NCI-H524 (cell line): ENCODE data around the gene PDZD2.
"Not testable (repeated sequence)": the region's sequence is repeated elsewhere in the genome, so short reads cannot be mapped to it uniquely, and the experiment has no call there.

Experiments used
- DNase-seq, 2 experiments: peaks; one replicate each; lab custom pipeline; 2025; lab: John Stamatoyannopoulos, UW

Gene PDZD2

DNA sequence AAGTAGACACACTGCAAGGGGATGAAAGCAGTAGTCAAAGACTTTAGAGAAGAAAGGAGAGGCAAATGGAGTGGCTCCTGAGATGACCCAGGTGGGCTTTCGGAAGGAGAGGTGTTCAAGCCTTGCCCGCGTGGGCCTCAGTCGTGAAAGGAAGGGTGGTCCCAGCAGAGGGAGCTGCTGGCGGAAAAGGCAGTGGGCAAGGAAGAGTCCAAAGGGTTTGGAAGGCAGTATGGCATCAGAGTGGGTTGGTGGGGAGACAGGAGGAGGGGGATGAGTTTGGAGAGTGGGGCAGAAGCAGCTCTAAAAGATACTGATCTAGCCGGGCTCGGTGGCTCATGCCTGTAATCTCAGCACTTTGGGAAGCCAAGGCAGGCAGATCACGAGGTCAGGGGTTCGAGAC, 369.8 kb downstream of the PDZD2 start:
- no peak for DNase-seq

DNA sequence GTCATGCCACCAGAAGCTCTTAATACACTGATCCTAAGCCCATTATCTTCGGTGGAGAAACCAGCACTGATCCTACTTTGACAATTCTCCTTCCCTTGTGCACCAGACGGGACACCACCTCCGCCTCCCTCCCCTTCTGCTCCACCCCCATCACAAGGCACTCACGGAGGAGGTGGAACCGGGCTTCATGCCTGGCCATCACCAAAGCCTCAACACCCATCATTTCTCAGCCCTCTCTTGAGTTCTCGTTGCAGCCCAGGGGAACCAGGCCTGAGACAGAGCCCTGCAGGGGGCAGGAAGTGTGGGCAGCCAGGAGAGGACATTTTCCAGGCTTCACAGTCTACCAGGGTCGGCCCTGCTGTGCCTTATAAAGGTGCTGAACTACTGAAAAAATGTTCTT, 374.7 kb downstream of the PDZD2 start:
- DNase-seq, result peak in 1 of 2 experiments; percentile 33

DNA sequence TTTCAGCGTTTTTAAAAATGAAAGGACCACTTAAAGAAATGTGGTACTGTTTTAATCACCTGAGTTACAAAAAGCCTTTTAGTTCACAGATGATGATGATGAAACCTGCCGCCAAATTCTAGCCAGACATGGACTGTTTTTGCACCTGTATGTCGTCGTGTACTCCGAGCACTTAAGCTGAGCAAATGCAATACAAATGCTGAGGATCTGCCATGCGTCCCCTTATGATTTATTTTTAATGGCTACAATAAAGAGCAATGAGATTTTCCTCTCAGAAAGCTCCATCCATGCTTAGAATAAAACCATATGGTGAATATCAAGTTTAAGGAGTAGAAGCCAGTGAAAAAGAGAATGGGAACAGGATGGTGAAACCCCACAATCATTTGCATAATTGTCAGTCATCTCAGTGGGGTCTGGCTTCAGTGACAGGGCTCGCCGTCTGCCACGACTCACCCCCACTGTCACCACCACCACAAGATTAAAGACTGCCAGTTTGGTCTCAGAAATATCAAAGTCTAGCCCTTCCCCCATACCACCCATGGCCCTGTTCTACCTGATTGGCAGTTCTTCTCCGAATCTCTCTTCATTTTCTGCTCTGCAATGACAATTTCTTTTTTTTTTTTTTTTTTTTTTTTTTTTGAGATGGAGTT, 375.3 kb downstream of the PDZD2 start:
- DNase-seq, result peak in 1 of 2 experiments; percentile 58

- DNase-seq, result not testable (repeated sequence)
Observed at GRCh38 chr5:32015262-32015661, 376.3 kb downstream of the PDZD2 start.

DNA sequence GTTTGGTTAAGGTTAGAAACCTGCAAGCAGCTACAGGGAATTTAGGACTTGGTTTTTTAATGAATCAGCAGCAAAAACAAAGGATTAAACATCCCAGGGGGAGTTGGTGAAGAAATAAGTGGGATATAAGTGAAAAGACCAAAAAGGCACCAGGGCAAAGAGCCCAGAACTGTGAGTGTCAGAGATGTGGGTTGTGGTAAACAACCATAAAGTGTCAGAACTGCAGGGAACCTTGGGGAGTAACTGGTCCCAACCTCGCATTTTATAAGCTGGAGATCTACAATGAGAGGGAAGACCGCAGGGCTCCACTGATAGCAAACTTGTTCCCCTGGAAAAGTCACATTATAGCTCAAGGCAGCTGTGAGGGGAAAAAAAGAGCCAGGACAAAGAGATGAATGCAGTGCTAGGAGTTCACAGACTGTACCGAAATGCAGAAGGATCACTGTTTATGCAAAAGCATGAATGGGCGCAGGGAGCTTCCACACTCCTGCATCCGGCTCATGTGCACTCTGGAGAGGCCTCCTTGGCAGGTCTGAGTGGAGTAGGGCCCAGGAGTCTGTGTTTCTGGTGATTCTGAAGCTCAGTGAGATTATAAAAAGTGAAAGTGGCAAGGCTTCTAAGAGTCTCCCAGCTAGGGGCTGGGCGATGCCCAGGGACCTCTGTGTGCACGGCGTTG, 378.9 kb downstream of the PDZD2 start:
- no peak for DNase-seq

GRCh38 chr5:32018476-32019436, 379.8 kb downstream of the PDZD2 start:
- DNase-seq, result no peak

GRCh38 chr5:32020271-32020670, 381.3 kb downstream of the PDZD2 start:
- DNase-seq, result no peak

DNA sequence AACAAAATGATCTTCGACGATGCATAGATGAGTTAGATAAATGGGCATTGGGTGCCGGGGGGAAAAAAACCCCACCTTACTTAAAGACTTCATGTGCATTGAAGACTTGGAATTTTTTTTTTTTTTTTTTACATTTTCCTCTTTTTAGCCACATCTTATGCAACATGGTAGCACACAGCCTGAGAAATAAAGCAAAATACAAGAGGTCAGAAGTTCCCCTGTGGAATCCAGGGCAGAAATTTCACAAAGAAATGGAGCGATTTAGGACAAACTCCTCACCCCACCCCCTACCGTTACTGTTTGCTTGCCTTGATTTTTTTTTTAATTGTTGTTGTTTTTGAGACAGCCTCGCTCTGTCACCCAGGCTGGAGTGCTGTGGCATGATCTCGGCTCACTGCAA, 382.0 kb downstream of the PDZD2 start:
- no peak for DNase-seq

GRCh38 chr5:32021771-32022170, 382.8 kb downstream of the PDZD2 start:
- DNase-seq, result no peak

DNA sequence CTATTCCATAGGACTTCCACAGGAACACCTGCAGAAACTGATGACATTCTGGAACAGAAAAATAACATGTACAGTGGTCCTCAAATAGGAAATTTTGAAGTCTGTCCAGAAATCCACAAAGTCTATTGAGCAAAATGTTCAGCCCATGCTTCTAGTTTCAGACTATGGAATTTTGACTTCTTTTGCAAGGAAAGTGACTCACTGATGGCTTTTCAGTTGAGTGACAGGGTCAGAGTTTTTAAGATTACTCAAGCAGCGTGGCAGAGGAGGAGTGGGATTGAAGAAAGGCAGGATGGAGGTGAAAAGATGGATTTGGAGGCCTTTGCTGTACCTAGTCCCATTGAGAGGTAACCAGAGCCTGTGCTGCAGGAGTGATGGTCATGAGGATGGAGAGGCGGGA, 383.7 kb downstream of the PDZD2 start:
- no peak for DNase-seq

GRCh38 chr5:32023816-32024215, 384.9 kb downstream of the PDZD2 start:
- DNase-seq, result no peak

GRCh38 chr5:32024751-32025150, 385.8 kb downstream of the PDZD2 start:
- DNase-seq, result no peak

- DNase-seq, result no peak
Observed at GRCh38 chr5:32027093-32027716, 388.3 kb downstream of the PDZD2 start.

GRCh38 chr5:32027717-32028458, 389.0 kb downstream of the PDZD2 start:
- DNase-seq, result no peak

GRCh38 chr5:32029261-32029660, 390.3 kb downstream of the PDZD2 start:
- DNase-seq, result no peak

DNA sequence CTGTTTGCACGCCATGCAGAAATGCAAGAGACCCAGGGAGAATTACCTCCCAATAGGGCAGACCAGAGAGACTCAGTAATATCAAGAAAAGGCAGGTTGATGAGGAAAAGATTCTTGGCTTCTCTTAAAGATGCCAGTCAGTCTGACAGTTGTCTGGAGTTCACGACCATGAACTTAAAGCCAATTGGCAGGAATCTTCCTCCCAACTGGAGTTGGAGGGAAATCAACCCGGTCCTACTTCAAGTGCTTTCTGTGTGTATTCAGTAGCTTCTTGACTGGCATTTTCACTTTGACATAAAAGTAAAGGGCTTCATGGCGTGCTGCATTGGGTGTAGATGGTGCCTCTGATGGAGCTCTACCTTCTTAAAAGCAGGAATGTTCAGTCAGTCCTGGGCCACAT, 390.9 kb downstream of the PDZD2 start:
- no peak for DNase-seq

DNA sequence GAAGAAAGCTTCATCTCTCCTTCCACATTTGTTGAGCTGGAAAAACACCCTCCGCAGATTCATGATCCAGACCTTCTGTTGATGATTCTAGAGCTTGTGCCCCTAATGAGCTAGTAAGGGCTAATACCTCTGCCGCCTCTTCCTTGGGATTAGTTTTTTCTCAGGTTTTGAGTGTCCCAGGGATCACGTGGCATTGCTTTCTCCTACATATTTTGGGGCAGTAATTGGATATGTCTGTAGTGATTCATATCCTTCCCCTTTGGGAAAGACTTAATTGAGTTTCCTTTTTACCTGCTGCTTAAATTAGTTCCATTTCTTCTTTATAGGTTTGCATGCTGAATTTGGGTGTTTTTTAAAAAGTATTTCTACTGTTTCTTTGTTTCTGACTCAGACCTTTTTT, 391.3 kb downstream of the PDZD2 start:
- peak; percentile 53 to 74 for DNase-seq

DNA sequence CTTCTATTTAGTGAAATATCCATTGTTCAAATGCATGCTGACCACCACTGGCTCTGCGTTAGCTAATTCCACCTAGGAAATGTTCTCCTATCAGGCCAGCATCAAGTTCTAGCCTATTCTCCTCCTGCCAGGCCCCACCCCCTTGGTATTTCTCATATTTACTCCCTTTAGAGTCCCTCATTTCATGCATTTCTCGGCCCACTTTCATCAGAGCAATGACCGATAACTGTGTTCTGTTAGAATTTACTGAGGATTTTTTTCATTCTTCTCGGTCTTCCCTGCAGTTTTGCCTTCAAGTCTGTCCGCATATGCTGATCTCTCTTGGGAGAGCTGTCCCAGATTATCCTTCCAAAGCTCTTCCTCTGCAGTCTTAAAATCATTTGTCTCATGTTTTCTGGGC, 391.8 kb downstream of the PDZD2 start:
- DNase-seq, result no peak

DNA sequence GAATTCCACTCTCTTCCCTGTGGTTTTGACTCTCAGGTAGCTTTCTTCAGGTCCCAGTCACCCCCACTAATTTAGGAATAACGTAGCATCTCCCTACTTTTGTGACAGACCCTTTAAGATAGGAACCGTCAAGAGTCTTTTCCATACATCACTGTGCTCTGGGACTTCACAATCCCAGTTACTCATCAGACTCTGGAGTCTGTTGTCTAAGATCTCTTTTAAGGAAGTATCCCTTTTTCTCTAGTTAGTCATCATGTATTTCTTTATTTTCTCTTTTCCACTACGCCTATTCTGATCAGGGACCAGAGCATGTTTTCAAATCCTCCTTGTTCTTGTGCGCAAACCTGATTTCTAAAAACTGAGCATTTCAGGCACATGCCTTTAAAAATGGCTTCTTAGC, 392.2 kb downstream of the PDZD2 start:
- DNase-seq, result no peak

GRCh38 chr5:32038523-32038922, 399.6 kb downstream of the PDZD2 start:
- DNase-seq, result no peak

- not testable (repeated sequence) for DNase-seq
Observed at GRCh38 chr5:32039133-32039532, 400.2 kb downstream of the PDZD2 start.

DNA sequence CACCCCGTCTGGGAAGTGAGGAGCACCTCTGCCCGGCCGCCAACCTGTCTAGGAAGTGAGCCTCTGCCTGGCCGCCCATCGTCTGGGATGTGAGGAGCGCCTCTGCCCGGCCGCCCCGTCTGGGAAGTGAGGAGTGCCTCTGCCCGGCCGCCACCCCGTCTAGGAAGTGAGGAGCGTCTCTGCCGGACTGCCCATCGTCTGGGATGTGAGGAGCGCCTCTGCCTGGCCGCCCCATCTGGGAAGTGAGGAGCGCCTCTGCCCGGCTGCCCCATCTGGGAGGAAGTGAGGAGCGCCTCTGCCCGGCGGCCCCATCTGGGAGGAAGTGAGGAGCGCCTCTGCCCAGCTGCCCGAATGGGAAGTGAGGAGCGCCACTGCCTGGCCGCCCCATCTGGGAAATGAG, 400.7 kb downstream of the PDZD2 start:
- DNase-seq, result not testable (repeated sequence)
